Stimulated activated naive CD8-positive, alpha-beta T cell treated with anti-CD3 and anti-CD28 coated beads, Interleukin-15, Interleukin-2, amounts not matched to agents 100 U/mL and 50 U/mL, for 24 hours (primary cell): ENCODE measurements around the gene CFAP99.

Experiments
- ATAC-seq: fragments of 150-1000 bp; cut with Tn5 transposase; one replicate; pipeline ENCODE4 v1.10.0; 2021
- DNase-seq: peaks from one replicate; pipeline ENCODE4 v3.0.0; 2021

Gene CFAP99

GRCh38 chr4:2510351-2511259, 91.8 kb downstream of the CFAP99 start:
- no peak for ATAC-seq

GRCh38 chr4:2511645-2512131, 92.9 kb downstream of the CFAP99 start:
- no peak for ATAC-seq

More at GRCh38 chr4:2510351-2511259, 91.8 kb downstream of the CFAP99 start:
- DNase-seq: no peak

More at GRCh38 chr4:2511645-2512131, 92.9 kb downstream of the CFAP99 start:
- DNase-seq: no peak
